Stimulated activated naive CD8-positive, alpha-beta T cell treated with anti-CD3 and anti-CD28 coated beads, Interleukin-15, amount 100 ng/mL, for 72 hours (primary cell): ENCODE data around the gene PXDC1.
"Not testable (repeated sequence)": the region's sequence is repeated elsewhere in the genome, so short reads cannot be mapped to it uniquely, and the experiment has no call there.

Source experiments
- ATAC-seq: fragments of 150-1000 bp; cut with Tn5 transposase; 2 replicates; pipeline ENCODE4 v1.10.0; 2021; ENCODE audit warnings: mild to moderate bottlenecking, moderate library complexity
- DNase-seq, 2 donors: peaks; one replicate each; pipeline ENCODE4 v3.0.0; 2021 to 2022
- H3K27ac Mint-ChIP-seq, 2 donors: one replicate each; pipeline ENCODE4 v1.8.0; 2022; ENCODE audit warnings: mild to moderate bottlenecking in 2 of 2, mixed read lengths in 2 of 2, moderate library complexity in 2 of 2
- H3K27me3 Mint-ChIP-seq: one replicate; pipeline ENCODE4 v1.8.0; 2022; ENCODE audit warnings: mixed read lengths
- H3K4me1 Mint-ChIP-seq: one replicate; pipeline ENCODE4 v1.8.0; 2022; ENCODE audit warnings: mild to moderate bottlenecking, mixed read lengths
- H3K4me3 Mint-ChIP-seq, 2 donors: one replicate each; pipeline ENCODE4 v1.8.0; 2022; ENCODE audit warnings: mild to moderate bottlenecking in 2 of 2, mixed read lengths in 2 of 2, moderate library complexity in 1 of 2
- H3K9me3 Mint-ChIP-seq, 2 donors: one replicate each; pipeline ENCODE4 v1.8.0; 2022; ENCODE audit warnings: mixed read lengths in 2 of 2

The PXDC1 gene

DNA sequence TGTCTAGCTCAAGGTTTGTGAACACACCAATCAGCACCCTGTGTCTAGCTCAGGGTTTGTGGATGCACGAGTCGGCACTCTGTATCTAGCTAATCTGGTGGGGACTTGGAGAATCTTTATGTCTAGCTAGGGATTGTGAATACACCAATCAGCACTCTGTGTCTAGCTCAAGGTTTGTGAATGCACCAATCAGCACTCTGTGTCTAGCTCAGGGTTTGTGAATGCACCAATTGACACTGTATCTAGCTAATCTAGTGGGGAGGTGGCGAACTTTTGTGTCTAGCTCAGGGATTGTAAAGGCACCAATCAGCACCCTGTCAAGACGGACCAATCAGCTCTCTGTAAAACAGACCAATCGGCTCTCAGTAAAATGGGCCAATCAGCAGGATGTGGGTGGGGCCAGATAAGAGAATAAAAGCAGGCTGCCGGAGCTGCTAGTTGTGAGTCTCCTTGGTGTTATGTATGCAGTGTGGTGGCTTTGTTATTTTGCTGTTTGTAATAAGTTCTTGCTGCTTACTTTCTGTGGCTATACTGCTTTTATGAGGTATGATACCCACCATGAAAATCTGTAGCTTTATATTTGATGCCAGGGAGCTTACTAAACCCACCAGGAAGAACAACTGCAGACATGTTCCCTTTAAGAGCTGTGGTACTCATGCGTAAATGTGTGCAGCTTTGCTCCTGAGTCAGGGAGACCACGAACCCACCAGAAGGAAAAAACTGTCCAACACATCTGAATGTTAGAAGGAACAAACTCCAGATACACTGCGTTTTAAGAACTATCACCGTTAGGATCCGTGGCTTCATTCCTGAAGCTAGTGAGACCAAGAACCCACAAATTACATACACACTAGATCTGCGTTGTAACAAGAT, 20.9 kb upstream of the PXDC1 start:
- H3K27me3 Mint-ChIP-seq: peaks cover 34% of the 10 kb centered on the region
- ATAC-seq, H3K4me3 Mint-ChIP-seq, DNase-seq, H3K4me1 Mint-ChIP-seq, H3K9me3 Mint-ChIP-seq, H3K27ac Mint-ChIP-seq: not testable (repeated sequence)

DNA sequence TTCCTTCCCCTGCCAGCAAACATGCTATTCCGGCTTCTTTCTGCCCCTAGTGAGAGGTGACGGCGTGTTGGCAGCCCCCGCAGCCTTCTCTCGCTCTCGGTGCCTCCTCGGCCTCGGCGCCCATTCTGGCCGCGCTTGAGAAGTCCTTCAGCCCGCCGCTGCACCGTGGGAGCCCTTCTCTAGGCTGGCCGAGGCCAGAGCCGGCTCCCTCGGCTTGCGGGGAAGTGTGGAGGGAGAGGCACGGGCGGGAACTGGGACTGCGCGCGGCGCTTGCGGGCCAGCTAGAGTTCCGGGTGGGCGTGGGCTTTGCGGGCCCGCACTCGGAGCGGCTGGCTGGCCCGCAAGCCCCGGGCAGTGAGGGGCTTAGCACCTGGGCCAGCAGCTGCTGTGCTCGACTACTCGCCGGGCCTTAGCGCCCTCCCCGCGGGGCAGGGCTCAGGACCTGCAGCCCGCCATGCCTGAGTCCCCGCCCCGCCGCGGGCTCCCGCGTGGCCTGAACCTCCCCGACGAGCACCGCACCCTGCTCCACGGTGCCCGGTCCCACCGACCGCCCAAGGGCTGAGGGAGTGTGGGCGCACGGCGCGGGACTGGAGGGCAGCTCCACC, 20.0 kb upstream of the PXDC1 start:
- peaks cover 35% of the 10 kb centered on the region for H3K27me3 Mint-ChIP-seq
- H3K27ac Mint-ChIP-seq: no peak overlapping the region
- ATAC-seq (peak; percentile 78), DNase-seq (no peak)
- no peaks in the 10 kb centered on the region for H3K4me1 Mint-ChIP-seq
- no peaks in the 10 kb centered on the region for H3K9me3 Mint-ChIP-seq
- no peak overlapping the region for H3K4me3 Mint-ChIP-seq

DNA sequence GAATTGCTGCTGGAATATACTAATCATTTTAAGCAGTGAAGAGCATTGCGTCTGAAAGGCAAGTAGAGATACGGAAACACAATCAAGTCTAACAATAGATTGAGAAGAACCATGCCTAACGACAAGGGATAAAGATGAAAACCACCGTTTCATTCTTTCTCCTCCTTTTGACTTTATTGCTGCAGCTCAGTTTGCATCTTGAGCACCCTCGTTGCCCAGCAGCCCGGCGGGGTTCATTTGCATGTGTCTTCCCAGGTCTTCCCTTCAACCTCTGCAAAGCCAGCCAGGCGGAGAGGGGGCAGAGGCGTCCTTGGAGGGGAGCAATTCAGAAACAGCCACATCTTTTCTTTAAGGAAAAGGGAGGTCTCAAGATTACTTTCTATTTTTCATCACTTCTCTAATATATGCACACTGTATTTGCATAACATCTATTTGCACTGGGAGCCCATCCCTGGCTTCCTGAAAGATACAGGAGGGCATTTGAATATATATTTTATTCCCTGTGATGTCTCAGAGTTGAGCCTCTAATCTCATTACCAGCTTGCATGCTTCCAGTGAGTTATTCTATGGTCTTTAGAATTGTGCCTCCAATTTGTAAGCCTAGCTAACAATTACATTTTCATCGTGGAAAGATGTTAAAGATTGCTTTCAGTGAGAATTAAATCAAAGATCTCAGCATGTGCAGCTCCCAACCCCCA, 18.7 kb upstream of the PXDC1 start:
- Mint-ChIP-seq H3K27ac (no peak overlapping the region), H3K9me3 (no peaks in the 10 kb centered on the region), H3K4me3 (no peak overlapping the region), H3K27me3 (peaks cover 41% of the 10 kb centered on the region), H3K4me1 (no peaks in the 10 kb centered on the region)
- DNase-seq: no peak
- ATAC-seq: no peak

DNA sequence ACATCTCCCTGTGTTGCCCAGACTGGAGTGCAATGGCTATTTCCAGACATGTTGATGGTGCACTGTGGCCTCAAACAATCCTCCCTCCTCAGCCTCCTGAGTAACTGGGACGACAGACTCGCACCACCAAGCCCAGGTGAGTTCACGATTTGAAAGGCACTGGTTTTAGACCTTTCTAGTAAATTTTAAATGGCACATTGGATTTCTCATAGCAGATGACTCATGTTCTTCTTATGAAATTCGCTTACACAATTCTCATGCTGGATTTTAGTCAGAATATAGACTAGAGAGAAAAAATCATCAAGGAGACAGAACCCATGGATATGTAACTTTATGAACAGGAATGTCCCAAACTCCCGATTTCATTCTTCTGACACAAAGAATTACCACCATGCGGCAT, 18.1 kb upstream of the PXDC1 start:
- no peak overlapping the region for H3K4me3 Mint-ChIP-seq
- no peak overlapping the region for H3K27ac Mint-ChIP-seq
- DNase-seq: no peak
- peaks cover 41% of the 10 kb centered on the region for H3K27me3 Mint-ChIP-seq
- no peak for ATAC-seq
- no peaks in the 10 kb centered on the region for H3K9me3 Mint-ChIP-seq
- no peaks in the 10 kb centered on the region for H3K4me1 Mint-ChIP-seq

DNA sequence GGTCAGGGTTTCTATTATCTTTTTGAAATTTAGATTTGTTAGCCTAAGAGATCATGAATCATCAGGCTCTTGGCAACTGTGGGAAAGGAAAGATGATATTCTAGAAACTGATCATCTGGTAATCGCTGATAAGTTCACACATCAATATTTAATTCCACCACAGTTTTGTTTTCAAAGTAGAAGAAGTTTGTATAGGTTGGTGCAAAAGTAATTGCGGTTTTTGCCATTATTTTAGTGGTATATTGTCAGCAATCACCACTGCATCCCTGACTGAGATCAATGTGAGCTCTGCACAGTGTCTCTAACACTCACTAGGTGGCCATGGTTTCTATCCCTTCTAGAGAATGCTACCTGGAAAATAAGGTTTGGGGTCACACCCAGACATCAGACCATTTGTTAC, 17.0 kb upstream of the PXDC1 start:
- Mint-ChIP-seq H3K27ac (no peak overlapping the region), H3K4me3 (no peak overlapping the region), H3K4me1 (no peaks in the 10 kb centered on the region), H3K27me3 (peaks cover 41% of the 10 kb centered on the region), H3K9me3 (no peaks in the 10 kb centered on the region)
- DNase-seq: no peak
- no peak for ATAC-seq

DNA sequence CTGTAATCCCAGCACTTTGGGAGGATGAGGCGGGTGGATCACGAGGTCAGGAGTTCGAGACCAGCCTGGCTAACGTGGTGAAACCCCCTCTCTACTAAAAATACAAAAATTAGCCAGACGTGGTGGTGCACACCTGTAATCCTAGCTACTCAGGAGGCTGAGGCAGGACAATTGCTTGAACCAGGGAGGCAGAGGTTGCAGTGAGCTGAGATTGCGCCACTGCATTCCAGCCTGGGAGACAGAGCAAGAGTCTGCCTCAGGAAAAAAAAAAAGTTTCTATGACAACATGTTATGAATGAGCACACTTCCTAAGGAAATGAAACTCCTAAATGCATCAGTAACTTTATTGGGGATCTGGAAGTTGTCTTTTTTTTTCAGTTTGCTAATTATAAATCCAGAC, 16.0 kb upstream of the PXDC1 start:
- H3K4me3 Mint-ChIP-seq: not testable (repeated sequence)

DNA sequence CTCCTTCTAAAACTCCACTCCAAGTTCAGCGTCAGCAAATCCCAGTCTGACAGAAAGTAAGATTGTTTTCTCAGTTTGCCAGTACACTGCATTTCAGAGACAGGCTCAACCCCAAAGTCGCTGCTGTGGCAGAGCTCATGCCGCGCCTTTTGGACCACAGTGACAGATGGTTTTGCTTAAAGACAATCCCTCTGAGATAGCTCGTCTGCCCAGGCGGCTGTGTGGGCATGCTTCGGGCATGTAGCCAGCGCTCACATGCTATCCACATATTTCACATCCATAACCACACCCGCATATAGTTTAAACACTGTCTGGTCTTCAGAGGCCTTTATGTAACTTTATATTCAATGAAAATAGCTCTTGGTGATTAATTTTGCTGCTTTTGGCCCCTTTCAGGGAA, 14.7 kb upstream of the PXDC1 start:
- Mint-ChIP-seq H3K27me3 (peaks cover 38% of the 10 kb centered on the region), H3K4me3 (no peak overlapping the region), H3K27ac (no peak overlapping the region), H3K9me3 (no peaks in the 10 kb centered on the region), H3K4me1 (no peaks in the 10 kb centered on the region)
- no peak for ATAC-seq
- no peak for DNase-seq

More for the DNA sequence above, 16.0 kb upstream of the PXDC1 start:
- H3K27me3 Mint-ChIP-seq: peaks cover 41% of the 10 kb centered on the region
- not testable (repeated sequence) for H3K9me3 Mint-ChIP-seq, ATAC-seq, DNase-seq, H3K4me1 Mint-ChIP-seq, H3K27ac Mint-ChIP-seq

DNA sequence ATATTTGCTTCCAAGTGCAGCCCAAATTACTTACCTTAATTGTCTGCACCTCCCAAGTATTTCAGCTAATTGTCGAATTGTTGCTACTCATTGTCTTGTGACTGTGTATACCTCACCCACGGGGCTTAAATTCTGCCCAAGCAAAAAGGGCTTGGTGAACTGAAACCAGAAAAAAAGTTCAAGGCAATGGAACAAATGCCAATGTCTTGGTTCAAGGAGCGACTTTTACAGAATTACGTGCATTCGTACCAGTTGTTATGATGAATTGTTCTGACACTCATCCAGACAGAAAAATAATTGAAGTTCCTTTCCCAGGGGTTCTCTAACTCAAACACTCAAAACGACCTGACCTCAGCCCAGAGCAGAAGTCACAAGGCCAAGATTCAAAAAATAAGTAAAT, 13.9 kb upstream of the PXDC1 start:
- DNase-seq: no peak
- Mint-ChIP-seq H3K27ac (no peak overlapping the region), H3K4me3 (no peak overlapping the region), H3K9me3 (no peaks in the 10 kb centered on the region), H3K27me3 (peaks cover 30% of the 10 kb centered on the region), H3K4me1 (no peaks in the 10 kb centered on the region)
- ATAC-seq: no peak

DNA sequence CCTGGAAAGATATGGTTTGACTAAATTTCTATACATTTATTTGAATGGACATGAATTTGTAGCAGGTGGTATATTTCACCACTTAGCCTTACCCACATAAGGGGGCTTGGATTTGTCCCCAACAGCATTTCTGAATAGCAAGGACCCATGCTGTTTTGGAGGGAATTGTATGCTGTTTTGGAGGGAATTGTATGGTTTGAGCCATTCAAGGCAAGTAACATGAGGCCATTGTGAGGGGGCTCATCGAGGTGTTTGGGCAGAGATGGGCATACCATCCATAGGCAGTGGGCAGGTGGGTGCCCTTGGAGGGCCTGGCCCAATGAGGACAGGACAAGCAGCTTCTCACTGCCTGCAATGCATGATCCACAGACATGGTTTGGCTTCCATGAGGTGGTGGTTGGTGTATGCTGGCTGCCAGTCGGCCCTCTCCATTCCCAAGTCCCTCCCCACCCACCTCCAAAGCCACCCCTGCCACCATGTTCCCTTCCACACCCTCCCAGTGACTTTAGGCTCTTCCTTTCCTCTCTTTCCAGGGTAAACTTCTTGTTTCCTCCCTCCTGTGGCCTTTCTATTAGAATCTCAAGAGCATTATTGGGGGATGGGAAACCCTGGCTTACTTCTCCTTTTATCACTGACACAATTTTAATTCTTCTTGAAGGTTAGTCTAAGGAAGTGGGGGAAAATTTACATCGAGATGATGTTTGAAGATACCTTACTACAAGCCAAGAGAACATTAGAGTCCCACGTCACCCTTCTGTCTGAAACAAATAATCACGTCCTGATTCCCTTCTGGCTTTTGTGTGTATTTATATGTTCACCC, 13.2 kb upstream of the PXDC1 start:
- no peak for DNase-seq
- H3K27me3 Mint-ChIP-seq: peaks cover 23% of the 10 kb centered on the region
- H3K9me3 Mint-ChIP-seq: no peaks in the 10 kb centered on the region
- no peak overlapping the region for H3K4me3 Mint-ChIP-seq
- ATAC-seq: no peak
- no peaks in the 10 kb centered on the region for H3K4me1 Mint-ChIP-seq
- no peak overlapping the region for H3K27ac Mint-ChIP-seq

DNA sequence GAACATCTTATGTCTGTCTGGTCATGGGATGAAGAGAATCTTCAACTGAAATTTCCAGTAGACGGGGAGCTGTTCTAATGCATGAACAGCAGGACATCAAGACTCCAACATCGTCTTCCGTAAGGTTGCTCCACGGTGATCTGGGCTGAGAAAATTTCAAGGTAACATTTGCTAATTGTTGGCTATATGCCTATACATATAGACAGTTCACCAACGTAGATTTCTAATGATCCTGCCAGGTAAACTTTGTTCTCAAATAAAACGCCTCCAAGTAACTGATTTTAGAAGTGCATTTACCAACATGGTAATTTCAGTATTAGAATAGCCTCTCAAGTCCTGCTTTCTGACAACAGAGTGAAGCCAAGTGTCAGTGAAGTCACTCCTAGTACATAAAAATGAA, 11.3 kb upstream of the PXDC1 start:
- DNase-seq (no peak), ATAC-seq (no peak)
- Mint-ChIP-seq H3K4me3 (no peak overlapping the region), H3K27me3 (peaks cover 15% of the 10 kb centered on the region), H3K4me1 (no peaks in the 10 kb centered on the region), H3K27ac (no peak overlapping the region), H3K9me3 (no peaks in the 10 kb centered on the region)

DNA sequence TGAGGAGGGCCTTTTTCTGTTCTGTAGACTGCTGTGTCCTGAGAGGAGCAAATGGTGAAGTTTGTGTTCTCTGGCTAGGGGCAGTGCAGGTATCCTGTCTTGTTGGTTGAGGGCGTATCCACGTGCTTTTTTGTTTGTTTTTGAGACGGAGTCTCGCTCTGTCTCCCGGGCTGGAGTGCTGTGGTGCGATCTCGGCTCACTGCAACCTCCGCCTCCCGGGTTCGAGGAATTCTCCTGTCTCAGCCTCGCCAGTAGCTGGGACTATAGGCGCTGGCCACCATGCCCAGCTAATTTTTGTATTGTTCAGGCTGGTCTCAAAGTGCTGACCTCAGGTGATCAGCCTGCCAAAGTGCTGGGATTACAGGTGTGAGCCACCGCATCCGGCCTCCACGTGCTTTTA, 10.8 kb upstream of the PXDC1 start:
- no peak overlapping the region for H3K4me3 Mint-ChIP-seq
- H3K4me1 Mint-ChIP-seq: no peaks in the 10 kb centered on the region
- no peaks in the 10 kb centered on the region for H3K9me3 Mint-ChIP-seq
- ATAC-seq (no peak), DNase-seq (no peak)
- no peak overlapping the region for H3K27ac Mint-ChIP-seq
- peaks cover 15% of the 10 kb centered on the region for H3K27me3 Mint-ChIP-seq

DNA sequence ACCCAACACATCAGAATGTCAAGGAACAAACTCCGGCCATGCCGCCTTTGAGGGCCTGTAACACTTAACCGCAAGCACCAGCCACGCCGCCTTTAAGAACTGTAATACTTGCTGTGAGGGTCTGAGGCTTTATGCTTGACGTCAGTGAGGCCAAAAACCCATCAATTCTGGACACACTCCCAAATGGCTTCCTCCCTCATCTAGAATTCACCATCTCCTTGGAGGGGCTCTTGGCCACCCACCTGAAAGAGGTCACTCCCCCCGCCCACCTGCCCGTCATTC, 10.4 kb upstream of the PXDC1 start:
- Mint-ChIP-seq H3K27me3 (peaks cover 11% of the 10 kb centered on the region), H3K4me3 (no peak overlapping the region), H3K27ac (no peak overlapping the region), H3K4me1 (no peaks in the 10 kb centered on the region), H3K9me3 (no peaks in the 10 kb centered on the region)
- DNase-seq (no peak), ATAC-seq (no peak)

DNA sequence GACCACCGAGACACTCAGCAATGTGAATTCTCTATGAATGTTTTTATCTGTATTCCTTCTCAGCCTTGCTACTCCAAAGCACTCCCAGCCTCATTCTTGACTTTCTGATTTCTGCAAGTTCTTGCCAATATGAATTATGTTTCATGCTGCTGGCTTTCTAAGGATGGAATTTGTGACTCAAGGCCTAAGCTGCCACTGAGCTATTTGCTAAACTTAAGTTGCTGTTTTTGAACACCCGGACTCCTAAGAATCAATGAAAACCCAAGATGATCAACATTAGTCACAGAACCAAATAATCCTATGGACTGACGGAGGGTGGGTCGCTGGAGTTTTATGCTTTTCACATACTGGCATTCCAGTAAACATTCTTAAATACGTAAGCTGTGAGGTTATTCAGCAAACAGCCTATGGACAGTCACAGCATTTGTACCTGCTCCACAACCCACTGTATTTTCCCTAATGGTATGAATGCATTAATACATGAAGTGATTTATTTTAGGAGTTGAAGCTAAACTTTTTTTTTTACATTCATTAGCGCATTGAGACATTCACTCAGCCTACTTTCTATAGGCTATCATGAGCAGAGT, 8.2 kb upstream of the PXDC1 start:
- Mint-ChIP-seq H3K4me1 (no peaks in the 10 kb centered on the region), H3K27ac (no peak overlapping the region), H3K27me3 (peaks cover 2% of the 10 kb centered on the region), H3K4me3 (no peak overlapping the region), H3K9me3 (no peaks in the 10 kb centered on the region)
- ATAC-seq: no peak
- DNase-seq: no peak

DNA sequence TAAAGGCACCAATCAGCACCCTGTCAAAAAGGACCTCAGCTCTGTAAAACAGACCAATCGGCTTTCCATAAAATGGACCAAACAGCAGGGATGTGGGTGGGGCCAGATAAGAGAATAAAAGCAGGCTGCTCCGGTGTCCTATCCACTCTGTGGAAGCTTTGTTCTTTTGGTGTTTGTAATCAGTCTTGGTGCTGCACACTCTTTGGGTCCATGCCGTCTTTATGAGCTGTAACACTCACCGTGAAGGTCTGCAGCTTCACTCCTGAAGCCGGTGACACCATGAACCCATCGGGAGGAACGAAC, 7.3 kb upstream of the PXDC1 start:
- DNase-seq (no peak), ATAC-seq (no peak)
- Mint-ChIP-seq H3K4me3 (no peak overlapping the region), H3K27me3 (peaks cover 11% of the 10 kb centered on the region), H3K9me3 (no peaks in the 10 kb centered on the region), H3K4me1 (no peaks in the 10 kb centered on the region), H3K27ac (no peak overlapping the region)

DNA sequence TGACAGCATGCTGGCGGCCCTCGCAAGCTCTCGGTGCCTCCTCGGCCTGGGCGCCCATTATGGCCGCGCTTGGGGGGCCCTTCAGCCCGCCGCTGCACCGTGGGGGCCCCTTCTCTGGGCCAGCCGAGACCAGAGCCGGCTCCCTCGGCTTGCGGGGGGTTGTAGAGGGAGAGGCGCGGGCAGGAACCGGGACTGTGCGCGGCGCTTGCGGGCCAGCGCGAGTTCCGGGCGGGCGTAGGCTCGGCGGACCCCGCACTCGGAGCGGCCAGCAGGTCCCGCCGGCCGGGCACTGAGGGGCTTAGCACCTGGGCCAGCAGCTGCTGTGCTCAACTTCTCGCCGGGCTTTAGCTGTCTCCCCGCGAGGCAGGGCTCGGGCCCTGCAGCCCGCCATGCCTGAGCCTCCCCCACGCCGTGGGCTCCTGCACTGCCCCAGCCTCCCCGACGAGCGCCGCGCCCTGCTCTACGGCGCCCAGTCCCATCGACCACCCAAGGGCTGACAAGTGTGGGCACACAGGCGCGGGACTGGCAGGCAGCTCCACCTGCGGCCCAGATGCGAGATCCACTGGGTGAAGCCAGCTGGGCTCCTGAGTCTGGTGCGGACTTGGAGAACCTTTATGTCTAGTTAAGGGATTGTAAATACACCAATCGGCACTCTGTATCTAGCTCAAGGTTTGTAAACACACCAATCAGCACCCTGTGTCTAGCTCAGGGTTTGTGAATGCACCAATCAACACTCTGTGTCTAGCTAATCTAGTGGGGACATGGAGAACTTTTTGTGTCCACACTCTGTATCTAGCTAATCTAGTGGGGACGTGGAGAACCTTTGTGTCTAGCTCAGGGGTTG, 6.7 kb upstream of the PXDC1 start:
- H3K27ac Mint-ChIP-seq, DNase-seq, H3K4me3 Mint-ChIP-seq, H3K4me1 Mint-ChIP-seq, H3K9me3 Mint-ChIP-seq: not testable (repeated sequence)
- ATAC-seq: peak; percentile 42
- peaks cover 17% of the 10 kb centered on the region for H3K27me3 Mint-ChIP-seq
